GM10266 (cell line): Measurements from ENCODE around the gene RSPO4.
A peak's percentile ranks its signal among the peaks of the same experiment; 100 is the strongest.

Experiments
- DNase-seq: peaks from one replicate; pipeline ENCODE4 v3.0.0; 2012; ENCODE audit errors: extremely low spot score
- CTCF ChIP-seq: IDR thresholded peaks from 2 replicates; pipeline ENCODE4 v1.5.1; 2012; ENCODE audit warnings: mild to moderate bottlenecking, low read depth; ENCODE audit not compliant: control insufficient read depth, insufficient read depth; ENCODE audit errors: missing control alignments

RSPO4 gene

GRCh38 chr20:982754-983153 is 19.4 kb downstream of the RSPO4 start:
- DNase-seq: no peak
- TF ChIP-seq CTCF: no peak

GRCh38 chr20:977021-977420 is 25.1 kb downstream of the RSPO4 start:
- no peak for TF ChIP-seq CTCF

GRCh38 chr20:976033-976432 is 26.1 kb downstream of the RSPO4 start:
- TF ChIP-seq CTCF: no peak
- no peak for DNase-seq

More at GRCh38 chr20:977021-977420, 25.1 kb downstream of the RSPO4 start:
- DNase-seq: no peak

GRCh38 chr20:973785-974194 is 28.3 kb downstream of the RSPO4 start:
- TF ChIP-seq CTCF: peak; percentile 63
- DNase-seq: peak; percentile 69

GRCh38 chr20:972256-972655 is 29.9 kb downstream of the RSPO4 start:
- no peak for DNase-seq
- TF ChIP-seq CTCF: no peak

- no peak for TF ChIP-seq CTCF
- DNase-seq: no peak
Measured at GRCh38 chr20:971346-971745, 30.8 kb downstream of the RSPO4 start.

GRCh38 chr20:969868-970267 is 32.2 kb downstream of the RSPO4 start:
- no peak for TF ChIP-seq CTCF
- DNase-seq: no peak
